ENCODE results near the gene ASCL4. TPM values are rescaled to one million over a fixed set of nuclear protein-coding genes. Genes with fewer than 3 reads are reported as not detected.

Gene ASCL4
- total and polyA plus RNA-seq, 4 donors, result not detected

DNA sequence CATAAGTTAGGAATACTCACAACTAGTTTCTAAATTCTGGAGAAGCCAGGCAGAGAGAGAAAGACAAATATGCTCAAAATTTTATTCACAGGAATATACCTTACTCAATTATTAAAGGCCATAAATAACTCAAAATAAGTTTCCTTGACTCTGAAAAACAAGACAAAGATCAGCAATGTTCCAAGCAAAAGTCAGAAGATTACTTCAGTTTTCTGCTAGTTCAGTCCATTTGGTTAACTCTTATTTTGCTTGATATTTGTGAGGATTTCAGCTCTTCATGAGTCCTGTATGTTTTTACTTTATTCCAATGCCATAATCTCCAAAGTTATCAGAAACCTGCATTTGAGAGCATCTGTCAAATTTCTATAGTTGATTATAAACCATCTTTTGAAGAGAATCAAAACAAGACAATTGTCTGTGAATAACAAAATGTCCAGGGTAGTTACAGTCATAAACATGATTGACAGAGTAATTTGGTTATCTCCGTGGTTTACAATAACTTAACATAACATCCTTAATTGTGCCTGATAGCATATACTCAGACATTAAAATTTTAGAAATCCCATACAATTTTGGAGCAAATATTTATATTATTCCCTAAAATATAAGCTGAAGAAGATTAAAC is 17.1 kb downstream of the ASCL4 start:
- no peaks in the 10 kb centered on the region for H3K4me1 ChIP-seq (ENCODE audit: control insufficient read depth in 5 of 5, insufficient read depth in 5 of 5, low read length in 5 of 5)
- no peak for ATAC-seq (ENCODE audit: insufficient read depth, low FRiP score)
- H3K27me3 ChIP-seq (ENCODE audit: control insufficient read depth in 3 of 3, insufficient read depth in 3 of 3, low read length in 2 of 3), result peaks cover 0 to 4% (median 0%) of the 10 kb centered on the region in 3 donors
- no peaks in the 10 kb centered on the region for H3K36me3 ChIP-seq (ENCODE audit: control insufficient read depth in 4 of 4, insufficient read depth in 4 of 4, low read length in 4 of 4)
- no peak overlapping the region for H3K27ac ChIP-seq (ENCODE audit: low read depth in 1 of 2, low read length in 1 of 2)
- WGBS, 2 donors, result 65 to 84% methylated on average over 1 of the region's 1 CpG
- H3K9me3 ChIP-seq (ENCODE audit: control insufficient read depth in 4 of 4, insufficient read depth in 3 of 4, low read length in 3 of 4), result peaks cover 0 to 2% (median 0%) of the 10 kb centered on the region in 4 donors
- TF ChIP-seq, protein P1, sequence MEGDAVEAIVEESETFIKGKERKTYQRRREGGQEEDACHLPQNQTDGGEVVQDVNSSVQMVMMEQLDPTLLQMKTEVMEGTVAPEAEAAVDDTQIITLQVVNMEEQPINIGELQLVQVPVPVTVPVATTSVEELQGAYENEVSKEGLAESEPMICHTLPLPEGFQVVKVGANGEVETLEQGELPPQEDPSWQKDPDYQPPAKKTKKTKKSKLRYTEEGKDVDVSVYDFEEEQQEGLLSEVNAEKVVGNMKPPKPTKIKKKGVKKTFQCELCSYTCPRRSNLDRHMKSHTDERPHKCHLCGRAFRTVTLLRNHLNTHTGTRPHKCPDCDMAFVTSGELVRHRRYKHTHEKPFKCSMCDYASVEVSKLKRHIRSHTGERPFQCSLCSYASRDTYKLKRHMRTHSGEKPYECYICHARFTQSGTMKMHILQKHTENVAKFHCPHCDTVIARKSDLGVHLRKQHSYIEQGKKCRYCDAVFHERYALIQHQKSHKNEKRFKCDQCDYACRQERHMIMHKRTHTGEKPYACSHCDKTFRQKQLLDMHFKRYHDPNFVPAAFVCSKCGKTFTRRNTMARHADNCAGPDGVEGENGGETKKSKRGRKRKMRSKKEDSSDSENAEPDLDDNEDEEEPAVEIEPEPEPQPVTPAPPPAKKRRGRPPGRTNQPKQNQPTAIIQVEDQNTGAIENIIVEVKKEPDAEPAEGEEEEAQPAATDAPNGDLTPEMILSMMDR (IDR thresholded peaks at IDR 0.05; ENCODE audit: control extremely low read depth, extremely low read depth), result no peak
- H3K4me3 ChIP-seq, result no peak overlapping the region
- no peak for DNase-seq
- H3K9ac ChIP-seq (ENCODE audit: insufficient read depth in 1 of 2, low read length in 2 of 2), result no peak overlapping the region

DNA sequence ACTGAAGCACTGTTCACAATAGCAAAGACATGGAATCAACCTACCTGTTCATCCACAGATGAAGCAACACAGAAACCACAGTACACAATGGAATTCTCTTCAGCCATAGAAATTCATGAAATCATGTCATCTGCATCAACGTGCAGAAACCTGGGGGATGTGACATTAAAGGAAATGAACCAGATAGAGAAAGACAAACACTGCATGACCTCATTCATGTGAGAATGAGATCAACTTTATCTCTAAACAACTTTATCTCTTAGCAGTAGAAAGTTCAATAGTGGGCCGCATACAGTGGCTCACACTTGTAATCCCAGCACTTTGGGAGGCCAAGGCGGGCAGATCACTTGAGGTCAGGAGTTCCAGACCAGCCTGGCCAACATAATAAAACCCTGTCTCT is 19.9 kb downstream of the ASCL4 start:
- no peaks in the 10 kb centered on the region for H3K4me1 ChIP-seq (ENCODE audit: control insufficient read depth in 5 of 5, insufficient read depth in 5 of 5, low read length in 5 of 5)
- no peaks in the 10 kb centered on the region for H3K9me3 ChIP-seq (ENCODE audit: control insufficient read depth in 4 of 4, insufficient read depth in 3 of 4, low read length in 3 of 4)
- no peak overlapping the region for H3K9ac ChIP-seq (ENCODE audit: insufficient read depth in 1 of 2, low read length in 2 of 2)
- no peak for DNase-seq
- H3K27ac ChIP-seq (ENCODE audit: low read depth in 1 of 2, low read length in 1 of 2), result no peak overlapping the region
- TF ChIP-seq, protein P1 (IDR thresholded peaks at IDR 0.05; ENCODE audit: control extremely low read depth, extremely low read depth), result no peak
- no peak overlapping the region for H3K4me3 ChIP-seq
- WGBS, 2 donors, result 66 to 86% methylated on average over 3 of the region's 3 CpGs
- H3K36me3 ChIP-seq (ENCODE audit: control insufficient read depth in 4 of 4, insufficient read depth in 4 of 4, low read length in 4 of 4), result no peaks in the 10 kb centered on the region
- H3K27me3 ChIP-seq (ENCODE audit: control insufficient read depth in 3 of 3, insufficient read depth in 3 of 3, low read length in 2 of 3), result no peaks in the 10 kb centered on the region
- ATAC-seq (ENCODE audit: insufficient read depth, low FRiP score), result no peak

DNA sequence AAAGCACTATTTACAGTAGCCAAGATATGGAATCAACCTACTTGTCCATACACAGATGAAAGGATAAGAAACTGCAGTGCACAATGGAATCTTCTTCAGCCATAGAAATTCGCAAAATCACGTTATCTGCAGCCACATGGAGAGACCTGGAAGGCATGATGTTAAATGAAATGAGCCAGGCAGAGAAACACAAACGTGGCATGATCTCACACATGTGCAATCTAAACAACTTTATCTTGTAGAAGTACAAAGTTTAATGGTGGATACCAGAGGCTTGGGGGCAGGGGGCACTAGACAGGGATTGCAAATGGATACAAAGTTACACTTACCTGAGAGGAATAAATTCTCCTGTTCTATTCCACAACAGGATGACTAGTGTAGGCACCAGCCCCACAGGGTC is 24.1 kb downstream of the ASCL4 start:
- Histone ChIP-seq H3K9ac (ENCODE audit: insufficient read depth in 1 of 2, low read length in 2 of 2) (no peak overlapping the region), H3K9me3 (ENCODE audit: control insufficient read depth in 4 of 4, insufficient read depth in 3 of 4, low read length in 3 of 4) (no peaks in the 10 kb centered on the region), H3K27ac (ENCODE audit: low read depth in 1 of 2, low read length in 1 of 2) (no peak overlapping the region), H3K36me3 (ENCODE audit: control insufficient read depth in 4 of 4, insufficient read depth in 4 of 4, low read length in 4 of 4) (no peaks in the 10 kb centered on the region), H3K4me3 (no peak overlapping the region), H3K4me1 (ENCODE audit: control insufficient read depth in 5 of 5, insufficient read depth in 5 of 5, low read length in 5 of 5) (no peaks in the 10 kb centered on the region), H3K27me3 (ENCODE audit: control insufficient read depth in 3 of 3, insufficient read depth in 3 of 3, low read length in 2 of 3) (no peaks in the 10 kb centered on the region)
- TF ChIP-seq, protein P1 (IDR thresholded peaks at IDR 0.05; ENCODE audit: control extremely low read depth, extremely low read depth), result no peak
- no peak for DNase-seq
- no peak for ATAC-seq (ENCODE audit: insufficient read depth, low FRiP score)
- 58 to 77% methylated on average over 3 of the region's 3 CpGs for WGBS, 2 donors

DNA sequence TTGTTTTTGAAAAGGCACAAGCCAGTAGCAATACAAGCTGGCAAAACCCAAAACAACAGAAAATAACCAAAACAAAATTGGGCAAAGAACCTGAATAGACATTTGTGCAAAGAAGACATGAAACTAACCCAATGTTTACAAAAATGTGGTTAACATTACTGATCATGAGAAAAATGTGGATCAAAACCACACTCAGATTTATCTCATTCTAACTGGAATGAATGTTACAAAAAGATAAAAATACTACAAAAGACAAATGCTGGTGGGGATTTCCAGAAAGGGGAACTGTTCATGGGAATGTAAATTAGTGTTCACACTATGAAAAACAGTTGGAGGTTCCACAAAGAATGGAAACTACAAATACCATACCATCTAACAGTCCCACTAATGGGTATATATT is 26.6 kb downstream of the ASCL4 start:
- H3K27me3 ChIP-seq (ENCODE audit: control insufficient read depth in 3 of 3, insufficient read depth in 3 of 3, low read length in 2 of 3), result no peaks in the 10 kb centered on the region
- no peak for ATAC-seq (ENCODE audit: insufficient read depth, low FRiP score)
- TF ChIP-seq, protein P1 (IDR thresholded peaks at IDR 0.05; ENCODE audit: control extremely low read depth, extremely low read depth), result no peak

More for the DNA sequence above, 26.6 kb downstream of the ASCL4 start:
- Histone ChIP-seq H3K9ac (ENCODE audit: insufficient read depth in 1 of 2, low read length in 2 of 2) (no peak overlapping the region), H3K4me1 (ENCODE audit: control insufficient read depth in 5 of 5, insufficient read depth in 5 of 5, low read length in 5 of 5) (no peaks in the 10 kb centered on the region), H3K9me3 (ENCODE audit: control insufficient read depth in 4 of 4, insufficient read depth in 3 of 4, low read length in 3 of 4) (no peaks in the 10 kb centered on the region), H3K27ac (ENCODE audit: low read depth in 1 of 2, low read length in 1 of 2) (no peak overlapping the region), H3K36me3 (ENCODE audit: control insufficient read depth in 4 of 4, insufficient read depth in 4 of 4, low read length in 4 of 4) (no peaks in the 10 kb centered on the region), H3K4me3 (no peak overlapping the region)
- no peak for DNase-seq
